Right lobe of liver (tissue), 6 donors: ENCODE data around the gene DHRS13. TPM values are rescaled to one million over a fixed set of nuclear protein-coding genes. Genes with fewer than 3 reads are reported as not detected.

Experiments
- ATAC-seq, 4 donors: fragments of 200-7000 bp; cut with Tn5 transposase; one replicate each; pipeline ENCODE4 v1.9.1; 2020; ENCODE audit warnings: mild to moderate bottlenecking in 4 of 4, moderate library complexity in 4 of 4
- DNase-seq, 3 donors: peaks; one replicate each; pipeline ENCODE4 v3.0.0-alpha.2; 2020
- H3K27ac ChIP-seq, 3 donors: fragments of 200-600 bp; one replicate each; pipeline ENCODE4 v1.8.0; 2022
- H3K27me3 ChIP-seq, 2 donors: fragments of 200-600 bp; one replicate each; pipeline ENCODE4 v1.8.0; 2022
- H3K36me3 ChIP-seq, 4 donors: fragments of 200-600 bp; sonication (generic) in 1 of 4; one replicate each; pipeline versions ENCODE4 v1.5.1 to v1.8.0; 2017 to 2022; ENCODE audit warnings: control low read depth in 1 of 4
- H3K4me1 ChIP-seq, 4 donors: fragments of 200-600 bp; sonication (generic) in 1 of 4; one replicate each; pipeline versions ENCODE4 v1.5.1 to v1.8.0; 2017 to 2022; ENCODE audit warnings: control low read depth in 1 of 4
- H3K4me3 ChIP-seq, 3 donors: fragments of 200-600 bp; one replicate each; pipeline ENCODE4 v1.8.0; 2022
- H3K9me3 ChIP-seq, 4 donors: fragments of 200-600 bp; sonication (generic) in 1 of 4; one replicate each; pipeline versions ENCODE4 v1.5.1 to v1.8.0; 2017 to 2022; ENCODE audit warnings: control low read depth in 1 of 4
- POLR2A ChIP-seq: fragments of 450-650 bp; IDR thresholded peaks from one replicate; pipeline ENCODE4 v1.6.1; 2017; ENCODE audit warnings: antibody characterized with exemption, mild to moderate bottlenecking
- WGBS: methylation state at CpG from one replicate; pipeline ENCODE4 v1.1.6; 2018; ENCODE audit warnings: low coverage, low lambda C conversion rate; ENCODE audit not compliant: insufficient coverage; ENCODE audit errors: missing lambda C conversion rate; 5-methylcytosine and 5-hydroxymethylcytosine counted together
- intact Hi-C, 2 donors: fragments of 100-400 bp; cut with DNase I; formaldehyde crosslinking; loops; one replicate each; pipeline versions ENCODE4 v1.11.2 to v1.14.1; 2022
- total RNA-seq, 6 experiments: library from RNA; depleted of rRNA in 2 of 6; stranded (reverse); fragments of >200 nt in 2 of 6; fragmentation: NEBNext Ultra II Directional in 3 of 6; extraction: Animal tissue kit (Norgen Biotek cat#: 25700) in 3 of 6; gene quantifications; one replicate each; pipeline versions ENCODE4 v1.1.0 to v1.2.4, GENCODE V29; 2016 to 2023
- TF ChIP-seq, protein P1 (sequence below), 4 donors: fragments of 200-600 bp in 3 of 4; fragments of 450-650 bp in 1 of 4; IDR thresholded peaks; one replicate each; pipeline versions ENCODE4 v1.5.1 to v1.8.0; 2016 to 2022; ENCODE audit warnings: antibody characterized with exemption in 4 of 4, mild to moderate bottlenecking in 2 of 4
- donor health status: DM: no; HTN: yes; CAD: no.
- donor health status: DM: no; HTN: no; CAD: no.
- donor health status: DM: no; HTN: no; CAD: no.
- donor health status: DM: no; HTN: yes; CAD: no.
- donor health status: DM: no; HTN: yes; CAD: no.

Gene DHRS13
- total RNA-seq, 6 experiments from 2014 or later, result 3.4 to 27.4 (median 8.8) TPM

DNA sequence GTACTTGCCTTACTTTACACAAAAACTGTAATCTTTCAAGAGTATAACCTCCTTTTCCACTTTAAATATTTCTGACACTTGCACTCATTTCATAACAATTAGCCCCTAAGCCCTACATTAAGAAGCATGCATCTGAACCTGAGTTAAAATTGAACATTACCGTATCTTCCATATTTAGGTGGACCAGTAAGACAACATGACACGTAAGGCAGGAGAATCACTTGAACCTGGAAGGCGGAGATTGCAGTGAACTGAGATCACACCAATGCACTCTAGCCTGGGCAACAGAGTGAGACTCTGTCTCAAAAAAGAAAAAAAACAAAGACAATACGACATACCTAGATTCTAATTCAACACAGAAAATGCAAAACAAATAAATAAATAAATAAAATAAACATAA lies 41.5 kb upstream of the DHRS13 start:
- H3K27me3 ChIP-seq, result no peaks in the 10 kb centered on the region
- intact Hi-C loops, result no loop called here
- H3K9me3 ChIP-seq, result no peaks in the 10 kb centered on the region
- TF ChIP-seq, protein P1, sequence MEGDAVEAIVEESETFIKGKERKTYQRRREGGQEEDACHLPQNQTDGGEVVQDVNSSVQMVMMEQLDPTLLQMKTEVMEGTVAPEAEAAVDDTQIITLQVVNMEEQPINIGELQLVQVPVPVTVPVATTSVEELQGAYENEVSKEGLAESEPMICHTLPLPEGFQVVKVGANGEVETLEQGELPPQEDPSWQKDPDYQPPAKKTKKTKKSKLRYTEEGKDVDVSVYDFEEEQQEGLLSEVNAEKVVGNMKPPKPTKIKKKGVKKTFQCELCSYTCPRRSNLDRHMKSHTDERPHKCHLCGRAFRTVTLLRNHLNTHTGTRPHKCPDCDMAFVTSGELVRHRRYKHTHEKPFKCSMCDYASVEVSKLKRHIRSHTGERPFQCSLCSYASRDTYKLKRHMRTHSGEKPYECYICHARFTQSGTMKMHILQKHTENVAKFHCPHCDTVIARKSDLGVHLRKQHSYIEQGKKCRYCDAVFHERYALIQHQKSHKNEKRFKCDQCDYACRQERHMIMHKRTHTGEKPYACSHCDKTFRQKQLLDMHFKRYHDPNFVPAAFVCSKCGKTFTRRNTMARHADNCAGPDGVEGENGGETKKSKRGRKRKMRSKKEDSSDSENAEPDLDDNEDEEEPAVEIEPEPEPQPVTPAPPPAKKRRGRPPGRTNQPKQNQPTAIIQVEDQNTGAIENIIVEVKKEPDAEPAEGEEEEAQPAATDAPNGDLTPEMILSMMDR (IDR thresholded peaks at IDR 0.05), result no peak
- TF ChIP-seq POLR2A, result no peak
- no peak for ATAC-seq
- H3K4me1 ChIP-seq, result peaks cover 0 to 46% (median 16%) of the 10 kb centered on the region in 4 donors
- no peak overlapping the region for H3K4me3 ChIP-seq
- 92% methylated on average over 4 of the region's 4 CpGs for WGBS
- H3K36me3 ChIP-seq, result peaks cover 0 to 14% (median 0%) of the 10 kb centered on the region in 4 donors
- DNase-seq, result no peak
- no peak overlapping the region for H3K27ac ChIP-seq

DNA sequence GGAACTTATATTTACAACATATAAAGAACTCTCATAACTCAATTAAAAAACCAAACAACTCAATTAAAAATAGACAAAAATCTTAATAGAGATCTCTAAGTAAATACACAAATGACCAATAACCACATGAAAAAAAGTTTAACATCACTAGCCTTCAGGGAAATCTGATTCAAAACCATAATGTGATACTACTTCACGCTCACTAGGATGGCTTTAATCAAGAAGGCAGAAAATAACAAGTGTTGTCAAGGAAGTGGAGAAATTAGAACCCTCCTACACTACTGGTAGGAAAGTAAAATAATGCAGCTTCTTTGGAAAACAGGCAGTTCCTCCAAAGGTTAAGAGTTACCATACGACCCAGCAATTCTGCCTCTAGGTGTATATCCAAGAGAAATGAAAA lies 40.0 kb upstream of the DHRS13 start:
- Histone ChIP-seq H3K4me1 (peaks cover 0 to 52% (median 13%) of the 10 kb centered on the region in 4 donors), H3K36me3 (peaks cover 0 to 14% (median 0%) of the 10 kb centered on the region in 4 donors), H3K9me3 (no peaks in the 10 kb centered on the region), H3K27ac (no peak overlapping the region), H3K27me3 (no peaks in the 10 kb centered on the region), H3K4me3 (no peak overlapping the region)
- intact Hi-C loops, result no loop called here
- no peak for TF ChIP-seq POLR2A
- TF ChIP-seq, protein P1 (IDR thresholded peaks at IDR 0.05), result no peak
- no peak for ATAC-seq
- 79% methylated on average over 2 of the region's 2 CpGs for WGBS
- DNase-seq, result no peak

DNA sequence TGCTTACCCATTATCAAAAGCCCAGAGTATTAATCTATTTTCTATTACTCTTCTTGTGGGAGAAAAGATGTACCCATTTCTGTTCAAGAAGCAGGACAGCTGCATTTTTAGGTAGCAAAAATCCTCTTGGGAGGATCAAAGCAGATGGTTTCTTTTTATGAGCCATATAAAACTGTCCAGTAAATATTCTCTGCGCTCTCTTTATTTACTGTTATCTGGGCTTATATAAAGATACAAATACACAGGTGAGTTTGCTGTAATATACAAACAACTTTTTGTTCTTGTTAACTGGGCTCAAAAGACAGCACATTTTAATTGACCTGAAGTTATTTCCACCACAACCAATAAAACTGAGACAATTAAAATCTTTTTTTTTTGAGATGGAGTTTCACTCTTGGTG lies 38.4 kb upstream of the DHRS13 start:
- Histone ChIP-seq H3K9me3 (no peaks in the 10 kb centered on the region), H3K36me3 (peaks cover 0 to 14% (median 0%) of the 10 kb centered on the region in 4 donors), H3K4me3 (no peak overlapping the region), H3K4me1 (peaks cover 0 to 60% (median 22%) of the 10 kb centered on the region in 4 donors), H3K27me3 (no peaks in the 10 kb centered on the region), H3K27ac (no peak overlapping the region)
- DNase-seq (no peak), ATAC-seq (no peak)
- intact Hi-C loops, result no loop called here
- TF ChIP-seq, protein P1 (IDR thresholded peaks at IDR 0.05), result no peak
- no peak for TF ChIP-seq POLR2A
- 75% methylated on average over 1 of the region's 1 CpG for WGBS

DNA sequence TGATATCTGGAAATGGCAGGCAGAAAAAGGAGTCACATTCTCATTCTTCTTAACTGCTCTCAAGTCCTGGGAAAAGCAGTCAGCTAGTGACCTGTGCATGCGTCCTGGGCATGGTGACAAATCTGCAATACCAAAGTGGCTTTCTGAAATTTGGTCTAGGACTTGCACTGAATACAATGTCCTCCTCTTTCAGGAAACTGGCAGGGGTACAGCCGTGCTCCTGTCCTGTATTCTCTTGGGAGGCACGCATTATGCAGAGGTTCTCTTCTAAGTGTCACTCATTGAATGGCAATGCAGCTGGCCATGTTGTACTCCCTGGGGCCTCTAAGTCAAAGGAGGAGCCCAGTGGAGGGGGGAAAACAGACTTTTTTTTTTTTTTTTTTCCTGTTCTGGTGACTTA lies 37.8 kb upstream of the DHRS13 start:
- peak overlapping the region in 1 of 3 donors; percentile 47 for H3K27ac ChIP-seq
- no peaks in the 10 kb centered on the region for H3K27me3 ChIP-seq
- 47% methylated on average over 3 of the region's 3 CpGs for WGBS
- ATAC-seq, result peak; percentile 38 to 74 (median 68)
- intact Hi-C loops, result no loop called here
- peak in 1 of 3 donors; percentile 87 for DNase-seq
- no peak overlapping the region for H3K4me3 ChIP-seq
- H3K36me3 ChIP-seq, result peaks cover 0 to 14% (median 0%) of the 10 kb centered on the region in 4 donors
- H3K4me1 ChIP-seq, result peaks cover 0 to 66% (median 25%) of the 10 kb centered on the region in 4 donors
- no peak for TF ChIP-seq POLR2A
- TF ChIP-seq, protein P1 (IDR thresholded peaks at IDR 0.05), result no peak
- H3K9me3 ChIP-seq, result no peaks in the 10 kb centered on the region

DNA sequence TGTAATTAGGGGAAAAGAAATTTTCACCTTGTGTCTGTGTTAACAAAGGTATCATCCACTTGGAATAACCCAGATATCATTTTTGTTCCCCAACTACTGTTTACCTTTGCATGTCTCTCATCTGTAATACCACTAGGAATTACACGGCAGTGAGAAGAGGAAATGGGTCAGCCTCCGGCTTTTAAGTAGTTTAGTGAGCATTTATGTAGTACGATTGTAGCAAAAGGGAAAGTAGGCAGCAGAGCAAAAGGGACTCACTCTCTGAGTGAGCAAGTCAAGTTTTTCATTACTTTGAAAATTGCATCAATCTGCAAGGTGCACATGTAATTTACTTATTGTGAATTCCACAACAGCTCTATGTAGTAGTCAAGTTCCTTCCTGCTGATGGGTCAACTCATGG lies 37.3 kb upstream of the DHRS13 start:
- Histone ChIP-seq H3K4me1 (peaks cover 0 to 64% (median 26%) of the 10 kb centered on the region in 4 donors), H3K27me3 (no peaks in the 10 kb centered on the region), H3K4me3 (no peak overlapping the region), H3K9me3 (no peaks in the 10 kb centered on the region), H3K36me3 (peaks cover 0 to 14% (median 0%) of the 10 kb centered on the region in 4 donors), H3K27ac (peak overlapping the region in 1 of 3 donors; percentile 47)
- no peak for ATAC-seq
- 20% methylated on average over 3 of the region's 3 CpGs for WGBS
- DNase-seq, result no peak
- TF ChIP-seq, protein P1 (IDR thresholded peaks at IDR 0.05), result no peak
- no peak for TF ChIP-seq POLR2A
- intact Hi-C loops, result no loop called here
